Articular chondrocyte of knee joint (primary cell): ENCODE results near the gene PTPRQ. TPM values are rescaled to one million over a fixed set of nuclear protein-coding genes. Genes with fewer than 3 reads are reported as not detected.

Experiments used
- total RNA-seq: library from RNA; depleted of rRNA; stranded (reverse); fragments of >200 nt; gene quantifications from 2 replicates; pipeline ENCODE4 v1.2.3, GENCODE V29; 2012

PTPRQ gene
- 0.43 and 2.4 TPM in 2 replicates for total RNA-seq

GRCh38 chr12:80443974-80444666, at the start of gene PTPRQ:
Gene PTPRQ (plus strand): TSS chr12:80444235. CDS start chr12:80444346, 111 bp downstream.

GRCh38 chr12:80707126-80707829, 263.2 kb downstream of the PTPRQ start, which contains the start of gene MYF6:
Gene MYF6 (plus strand): TSS chr12:80707634. CDS start chr12:80707720, 86 bp downstream.

GRCh38 chr12:80716696-80717469, 272.8 kb downstream of the PTPRQ start, which contains the start of gene MYF5:
Gene MYF5 (plus strand): TSS chr12:80716912. CDS start chr12:80717064, 152 bp downstream.

